Neuronal stem cell (in vitro differentiated cells): Measurements from ENCODE around the gene SGK2.

Source experiments
- DNase-seq: peaks from one replicate; pipeline ENCODE4 v3.0.0-alpha.2; 2013; ENCODE audit warnings: low spot score
- H2AFZ ChIP-seq: one replicate; pipeline ENCODE4 v1.6.1; 2013; ENCODE audit warnings: mild to moderate bottlenecking, low read length, inconsistent platforms
- H2AK5ac ChIP-seq: 2 replicates; pipeline ENCODE4 v1.6.1; 2013; ENCODE audit warnings: low read depth, mild to moderate bottlenecking, inconsistent platforms, low read length, moderate library complexity, mixed read lengths
- H2BK120ac ChIP-seq: 2 replicates; pipeline ENCODE4 v1.6.1; 2013; ENCODE audit warnings: low read depth, mild to moderate bottlenecking, inconsistent platforms, low read length, moderate library complexity, mixed read lengths
- H2BK12ac ChIP-seq: one replicate; pipeline ENCODE4 v1.6.1; 2013; ENCODE audit warnings: low read length, inconsistent platforms
- H2BK15ac ChIP-seq: 2 replicates; pipeline ENCODE4 v1.6.1; 2013; ENCODE audit warnings: mild to moderate bottlenecking, low read length, inconsistent platforms, mixed read lengths
- H2BK5ac ChIP-seq: one replicate; pipeline ENCODE4 v1.6.1; 2013; ENCODE audit warnings: inconsistent platforms, mild to moderate bottlenecking, low read length, moderate library complexity
- H3K14ac ChIP-seq: one replicate; pipeline ENCODE4 v1.6.1; 2013; ENCODE audit warnings: low read length, inconsistent platforms
- H3K18ac ChIP-seq: 2 replicates; pipeline ENCODE4 v1.6.1; 2013; ENCODE audit warnings: low read length, inconsistent platforms
- H3K23ac ChIP-seq: 2 replicates; pipeline ENCODE4 v1.6.1; 2013; ENCODE audit warnings: low read depth, mild to moderate bottlenecking, mixed read lengths, low read length, inconsistent platforms; ENCODE audit not compliant: poor library complexity
- H3K27ac ChIP-seq: replicated peaks from 3 replicates; pipeline ENCODE4 v1.5.1; 2013; ENCODE audit warnings: low read length, inconsistent platforms
- H3K27me3 ChIP-seq, 3 experiments: 2 replicates each; pipeline ENCODE4 v1.6.1; 2013; ENCODE audit warnings: low read length in 3 of 3, mild to moderate bottlenecking in 2 of 3, inconsistent platforms in 1 of 3, low read depth in 1 of 3, mixed read lengths in 1 of 3, moderate library complexity in 1 of 3; ENCODE audit not compliant: control insufficient read depth in 3 of 3, insufficient read depth in 3 of 3
- H3K36me3 ChIP-seq, 2 donors: replicated peaks in 1 of 2; 2 replicates each; pipeline ENCODE4 v1.6.1; 2013; ENCODE audit warnings: low read length in 2 of 2; ENCODE audit not compliant: control insufficient read depth in 2 of 2, insufficient read depth in 2 of 2
- H3K4ac ChIP-seq: 2 replicates; pipeline ENCODE4 v1.6.1; 2013; ENCODE audit warnings: inconsistent platforms, mild to moderate bottlenecking, low read length, moderate library complexity
- H3K4me1 ChIP-seq, 2 donors: 1 replicate in 1 of 2; 2 replicates in 1 of 2; pipeline ENCODE4 v1.6.1; 2013; ENCODE audit warnings: low read length in 2 of 2, low read depth in 1 of 2; ENCODE audit not compliant: control insufficient read depth in 2 of 2, insufficient read depth in 1 of 2
- H3K4me2 ChIP-seq: one replicate; pipeline ENCODE4 v1.6.1; 2013; ENCODE audit warnings: mild to moderate bottlenecking, low read length, inconsistent platforms; ENCODE audit not compliant: insufficient read depth, poor library complexity, severe bottlenecking
- H3K4me3 ChIP-seq, 2 donors: 2 replicates each; pipeline ENCODE4 v1.5.1; 2013; ENCODE audit warnings: low read length in 2 of 2, mild to moderate bottlenecking in 2 of 2, inconsistent platforms in 1 of 2, moderate library complexity in 1 of 2
- H3K79me1 ChIP-seq: one replicate; pipeline ENCODE4 v1.6.1; 2013; ENCODE audit warnings: low read depth, mild to moderate bottlenecking, inconsistent platforms, low read length, moderate library complexity
- H3K9ac ChIP-seq: one replicate; pipeline ENCODE4 v1.6.1; 2013; ENCODE audit warnings: mild to moderate bottlenecking, low read depth, low read length, inconsistent platforms; ENCODE audit not compliant: poor library complexity
- H3K9me3 ChIP-seq, 2 donors: replicated peaks in 1 of 2; 2 replicates each; pipeline versions ENCODE3 to v1.6.1; 2013; ENCODE audit warnings: low read length in 2 of 2, mild to moderate bottlenecking in 2 of 2, inconsistent platforms in 1 of 2, low read depth in 1 of 2, mixed read lengths in 1 of 2, moderate library complexity in 1 of 2; ENCODE audit not compliant: control insufficient read depth in 2 of 2, insufficient read depth in 1 of 2
- H4K8ac ChIP-seq: one replicate; pipeline ENCODE4 v1.6.1; 2013; ENCODE audit warnings: low read depth, mild to moderate bottlenecking, inconsistent platforms, low read length, moderate library complexity
- H4K91ac ChIP-seq: one replicate; pipeline ENCODE4 v1.6.1; 2013; ENCODE audit warnings: low read length, low read depth, mild to moderate bottlenecking, inconsistent platforms; ENCODE audit not compliant: poor library complexity
- WGBS, 2 donors: extraction: QIAGEN DNeasy Blood & Tissue Kit; methylation state at CpG; one replicate each; pipeline ENCODE4 v1.1.7; 2013; ENCODE audit warnings: missing lambda C conversion rate in 2 of 2, mixed read lengths in 1 of 2; ENCODE audit not compliant: insufficient read length in 2 of 2, insufficient replicate concordance in 1 of 2; ENCODE audit errors: extremely low coverage in 2 of 2; 5-methylcytosine and 5-hydroxymethylcytosine counted together

The SGK2 gene

GRCh38 chr20:43545837-43546578 is 12.8 kb upstream of the SGK2 start:
- H2AK5ac ChIP-seq: no peak overlapping the region
- H3K4me2 ChIP-seq: no peak overlapping the region
- no peak overlapping the region for H3K9ac ChIP-seq
- no CpG with 5 or more reads among the region's 4 CpGs for WGBS, 2 donors
- peaks cover 2 to 4% of the 10 kb centered on the region in 2 donors for H3K9me3 ChIP-seq
- no peaks in the 10 kb centered on the region for H3K79me1 ChIP-seq
- no peak overlapping the region for H2BK15ac ChIP-seq
- no peak overlapping the region for H3K4ac ChIP-seq
- no peaks in the 10 kb centered on the region for H3K4me1 ChIP-seq
- no peak overlapping the region for H3K14ac ChIP-seq
- H4K91ac ChIP-seq: no peak overlapping the region
- no peak overlapping the region for H2AFZ ChIP-seq
- H2BK12ac ChIP-seq: no peak overlapping the region
- no peak overlapping the region for H4K8ac ChIP-seq
- no peak for DNase-seq
- no peak overlapping the region for H3K18ac ChIP-seq
- no peak overlapping the region for H3K23ac ChIP-seq
- H3K27ac ChIP-seq: no peak overlapping the region
- H2BK120ac ChIP-seq: no peak overlapping the region
- no peak overlapping the region for H3K4me3 ChIP-seq
- H3K36me3 ChIP-seq: peaks cover 0 to 12% of the 10 kb centered on the region in 2 donors
- H2BK5ac ChIP-seq: no peak overlapping the region
- no peaks in the 10 kb centered on the region for H3K27me3 ChIP-seq

DNA sequence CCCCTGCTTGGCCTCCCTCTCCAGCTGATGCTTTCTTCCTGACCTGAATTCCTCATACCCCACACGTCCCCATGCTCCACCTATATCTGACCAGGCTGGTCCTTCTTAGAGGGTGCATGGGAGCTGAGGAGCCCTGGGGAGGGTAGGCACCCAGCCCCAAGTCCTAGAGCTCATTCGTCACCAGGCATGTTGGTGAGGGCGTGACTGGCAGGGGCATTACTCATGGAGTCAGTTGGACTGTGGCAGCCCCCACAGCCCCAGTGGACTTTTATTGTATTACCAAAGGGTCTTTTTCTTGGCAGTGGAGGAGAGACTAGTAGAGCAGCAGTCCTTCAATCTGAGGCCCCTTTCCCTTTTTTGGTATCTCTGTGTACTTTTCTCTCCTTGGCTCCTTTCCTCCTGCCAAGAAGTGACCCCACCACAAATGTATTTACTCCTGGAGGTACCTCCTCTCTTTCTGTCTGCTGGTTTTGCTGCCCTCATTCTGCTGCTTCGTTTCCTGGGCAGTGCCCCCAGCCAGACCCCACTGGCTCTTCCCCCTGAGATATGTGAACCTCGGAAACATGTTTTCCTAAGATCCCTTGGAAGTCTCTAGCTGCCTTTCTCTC is 10.4 kb upstream of the SGK2 start:
- Histone ChIP-seq H3K14ac (no peak overlapping the region), H4K8ac (no peak overlapping the region), H3K18ac (no peak overlapping the region), H3K4ac (no peak overlapping the region), H3K79me1 (no peaks in the 10 kb centered on the region), H2AK5ac (no peak overlapping the region), H2BK12ac (no peak overlapping the region), H2BK5ac (no peak overlapping the region), H3K27me3 (no peaks in the 10 kb centered on the region), H3K27ac (no peak overlapping the region), H3K9ac (no peak overlapping the region), H2AFZ (no peak overlapping the region), H3K23ac (no peak overlapping the region), H2BK120ac (no peak overlapping the region), H2BK15ac (no peak overlapping the region), H3K4me2 (no peak overlapping the region), H3K4me1 (no peaks in the 10 kb centered on the region), H3K36me3 (peaks cover 0 to 6% of the 10 kb centered on the region in 2 donors), H3K4me3 (no peak overlapping the region), H3K9me3 (peaks cover 2 to 4% of the 10 kb centered on the region in 2 donors), H4K91ac (no peak overlapping the region)
- WGBS, 2 donors: no CpG with 5 or more reads among the region's 5 CpGs
- no peak for DNase-seq

- Histone ChIP-seq H2BK12ac (no peak overlapping the region), H3K4me1 (no peaks in the 10 kb centered on the region), H4K91ac (no peak overlapping the region), H3K4me3 (no peak overlapping the region), H2BK120ac (no peak overlapping the region), H3K9me3 (peaks cover 2 to 4% of the 10 kb centered on the region in 2 donors), H2AK5ac (no peak overlapping the region), H3K27ac (no peak overlapping the region), H3K23ac (no peak overlapping the region), H3K14ac (no peak overlapping the region), H3K27me3 (no peaks in the 10 kb centered on the region), H4K8ac (no peak overlapping the region), H2BK5ac (no peak overlapping the region), H3K9ac (peak overlapping the region; percentile 22), H3K4ac (no peak overlapping the region), H3K79me1 (no peaks in the 10 kb centered on the region), H3K4me2 (no peak overlapping the region), H2BK15ac (no peak overlapping the region), H3K36me3 (peaks cover 0 to 3% of the 10 kb centered on the region in 2 donors), H2AFZ (no peak overlapping the region), H3K18ac (no peak overlapping the region)
- DNase-seq: no peak
- WGBS, 2 donors: no CpG with 5 or more reads among the region's 4 CpGs
These were observed 9.3 kb upstream of the SGK2 start for GRCh38 chr20:43549416-43550065.

DNA sequence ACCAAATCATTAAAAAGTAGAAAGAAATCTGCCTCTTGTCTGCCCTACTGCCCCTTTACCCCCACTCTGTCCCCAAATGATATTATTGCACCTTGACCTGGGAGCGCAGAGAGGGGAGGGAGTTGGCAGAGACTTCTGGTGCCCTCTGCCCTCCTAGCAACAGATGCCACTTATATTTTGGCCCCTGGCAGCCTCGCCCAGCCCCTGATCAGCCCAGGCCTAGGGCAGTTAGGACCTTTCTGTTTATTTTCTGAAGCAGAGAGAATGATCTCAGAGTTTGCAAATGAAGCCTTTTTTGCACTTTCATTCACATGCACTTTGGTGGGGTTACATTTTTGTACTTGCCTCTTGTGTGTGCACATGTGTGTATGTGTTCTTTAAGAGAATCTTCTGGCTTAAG is 8.4 kb upstream of the SGK2 start:
- no peaks in the 10 kb centered on the region for H3K27me3 ChIP-seq
- no peaks in the 10 kb centered on the region for H3K79me1 ChIP-seq
- WGBS, 2 donors: no CpG with 5 or more reads among the region's 2 CpGs
- no peak overlapping the region for H4K8ac ChIP-seq
- H3K4ac ChIP-seq: no peak overlapping the region
- no peak overlapping the region for H3K9ac ChIP-seq
- no peak overlapping the region for H2AFZ ChIP-seq
- H3K4me3 ChIP-seq: no peak overlapping the region
- no peak overlapping the region for H2BK120ac ChIP-seq
- H2BK12ac ChIP-seq: no peak overlapping the region
- no peak overlapping the region for H2AK5ac ChIP-seq
- no peak overlapping the region for H2BK15ac ChIP-seq
- no peak for DNase-seq
- no peak overlapping the region for H3K23ac ChIP-seq
- no peak overlapping the region for H3K27ac ChIP-seq
- H2BK5ac ChIP-seq: no peak overlapping the region
- H3K9me3 ChIP-seq: peaks cover 2 to 4% of the 10 kb centered on the region in 2 donors
- no peaks in the 10 kb centered on the region for H3K4me1 ChIP-seq
- no peak overlapping the region for H4K91ac ChIP-seq
- H3K36me3 ChIP-seq: no peaks in the 10 kb centered on the region
- no peak overlapping the region for H3K4me2 ChIP-seq
- no peak overlapping the region for H3K18ac ChIP-seq
- H3K14ac ChIP-seq: no peak overlapping the region
